HG03103 (cell line): ENCODE data around the gene ARID4B.
"Not testable (repeated sequence)": the region's sequence is repeated elsewhere in the genome, so short reads cannot be mapped to it uniquely, and the experiment has no call there.

Source experiments
- ATAC-seq: cut with Tn5 transposase; IDR thresholded peaks from one replicate; pipeline ENCODE4 v1.9.1; 2021; ENCODE audit warnings: low read depth; ENCODE audit not compliant: unreplicated experiment

The ARID4B gene

DNA sequence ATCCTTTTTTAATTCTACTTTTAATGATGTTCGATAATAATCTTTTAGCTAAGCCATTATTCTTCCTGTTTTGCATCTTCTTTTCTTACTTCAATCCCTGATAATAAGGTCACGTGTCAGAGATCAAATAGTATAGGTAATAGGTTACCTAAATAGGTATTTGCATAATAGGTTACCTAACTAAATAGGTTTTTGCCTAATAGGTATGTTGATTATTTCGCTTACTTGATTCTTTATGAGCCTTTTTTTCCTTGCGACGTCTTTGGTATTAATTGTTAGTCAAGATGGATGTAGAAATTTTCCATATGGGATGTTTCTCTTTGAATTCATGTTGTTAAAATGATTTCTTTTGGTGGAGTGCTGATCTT is 2.9 kb upstream of the ARID4B start:
- ATAC-seq = no peak

DNA sequence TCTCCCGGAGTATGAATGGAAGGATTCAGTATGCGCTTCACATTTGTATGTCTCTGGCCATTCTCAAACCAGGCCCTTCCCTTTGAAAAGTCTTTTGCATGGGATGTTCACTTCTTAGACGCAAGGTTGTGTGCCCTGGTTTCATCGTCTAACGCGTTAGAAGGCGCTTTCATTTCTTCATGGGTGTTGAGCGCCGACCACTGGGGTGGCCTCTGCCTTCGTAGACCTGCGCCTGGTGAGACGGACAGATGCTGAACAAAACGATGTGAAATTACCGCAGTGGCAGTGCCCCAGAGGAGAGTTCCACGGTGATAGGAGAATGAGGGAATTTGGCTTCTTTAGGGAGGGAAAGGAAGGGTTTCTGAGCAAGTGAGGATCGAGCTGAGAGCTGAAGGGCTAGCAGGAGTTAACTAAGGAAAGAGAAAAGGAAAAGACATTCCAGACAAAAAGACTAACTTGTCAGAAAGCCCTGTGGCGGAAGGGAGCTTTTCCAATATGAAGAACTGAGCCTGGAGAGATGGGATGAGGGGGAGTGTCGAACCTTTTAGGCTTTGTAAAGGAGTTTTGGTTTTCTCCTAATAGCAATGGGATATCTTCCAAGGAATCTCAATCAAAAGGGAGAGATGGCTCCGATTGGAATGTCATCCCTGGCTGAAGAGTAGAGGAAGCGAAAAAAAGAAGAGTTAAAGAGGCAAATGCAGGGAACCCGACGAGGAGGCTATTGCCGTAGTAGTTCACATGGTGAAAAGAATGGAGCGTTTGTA is 1.3 kb upstream of the ARID4B start:
- peak; percentile 17 for ATAC-seq

DNA sequence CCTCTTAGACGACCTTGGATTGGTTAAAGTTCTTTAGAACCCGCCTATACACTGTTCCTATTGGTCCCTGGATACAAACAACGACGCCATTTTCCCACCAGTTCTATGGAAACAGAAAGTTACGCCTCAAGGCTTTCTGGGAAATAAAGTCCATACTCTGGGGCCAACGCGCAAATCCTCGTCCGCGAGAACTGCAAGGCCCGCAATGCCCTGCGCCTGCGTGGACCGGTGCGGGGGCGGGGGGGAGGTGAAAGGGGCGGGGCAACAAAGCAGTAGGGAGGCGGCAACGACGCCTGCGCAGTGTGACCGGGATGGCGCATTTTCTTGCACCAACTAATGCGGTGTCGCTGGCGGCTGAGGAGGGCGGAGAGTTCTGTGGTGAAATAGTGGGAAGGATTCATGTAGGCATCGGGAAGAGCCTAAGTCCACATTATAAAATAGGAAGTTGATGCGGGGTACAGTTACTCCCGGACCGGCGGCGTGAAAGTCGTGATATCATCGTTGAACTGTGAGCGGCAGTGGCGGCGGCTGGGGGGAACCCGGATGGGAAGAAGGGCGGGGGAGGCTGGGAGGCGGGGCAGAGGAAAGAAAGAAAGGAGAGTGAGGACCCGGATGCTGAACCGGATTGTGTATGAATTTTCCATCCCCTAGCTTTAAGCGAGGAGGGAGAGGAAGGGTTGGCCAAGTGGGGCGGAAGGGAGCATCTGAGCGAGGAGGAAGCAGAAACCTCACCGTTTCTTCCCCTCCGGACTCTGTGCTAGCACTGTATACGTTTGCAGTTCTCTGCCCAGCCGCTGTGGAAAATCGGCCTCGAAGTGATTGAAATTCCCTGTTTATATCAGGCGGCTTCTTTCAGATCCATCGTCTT is 526 bp upstream of the ARID4B start, which contains the start of gene GGPS1:
TSS of gene GGPS1 (plus strand) at position 300 of the 868 bp plus-strand sequence. CDS start 6,695 bp downstream, outside the sequence.
- ATAC-seq = peak; percentile 57

DNA sequence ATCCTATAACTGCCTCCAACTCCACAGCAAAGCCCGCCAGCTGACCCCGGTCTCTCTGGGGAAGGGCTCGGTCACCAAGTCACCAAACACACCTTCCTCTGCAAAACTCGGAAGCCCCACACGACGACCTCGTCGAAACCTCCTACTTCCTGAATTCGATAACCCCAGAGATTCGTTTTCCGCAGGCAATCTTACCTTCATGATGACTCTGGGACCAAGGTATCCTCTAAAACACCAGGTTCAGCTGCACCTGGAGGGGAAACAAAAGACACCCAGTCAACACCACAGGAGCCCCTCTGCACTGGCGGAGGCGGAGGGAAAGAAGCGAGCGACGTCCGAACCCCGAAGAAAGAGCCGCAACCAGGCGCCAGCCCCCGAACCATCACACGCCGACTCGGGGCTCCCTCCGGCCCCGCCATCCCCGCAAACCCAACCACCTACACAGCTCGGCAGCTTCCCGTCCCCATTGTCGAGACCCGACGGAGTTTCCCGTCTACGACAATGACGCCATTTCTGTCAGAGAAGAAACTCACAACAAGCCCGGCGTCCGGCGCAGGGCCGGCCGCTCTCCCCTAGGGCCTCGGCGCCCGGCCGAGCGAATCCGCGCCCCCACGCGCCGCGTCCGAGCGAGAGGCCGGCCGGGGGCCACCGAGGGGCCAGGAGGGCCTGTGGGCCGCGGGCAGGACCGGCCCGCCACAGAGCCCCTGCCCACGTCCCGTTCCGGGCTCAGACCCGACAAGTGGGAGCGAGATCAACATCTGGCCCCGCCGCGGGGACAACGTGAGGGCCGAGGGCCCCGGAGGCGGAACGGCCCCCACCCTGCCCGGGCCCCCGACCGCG is 1.0 kb downstream of the ARID4B start:
- ATAC-seq = peak; percentile 17

DNA sequence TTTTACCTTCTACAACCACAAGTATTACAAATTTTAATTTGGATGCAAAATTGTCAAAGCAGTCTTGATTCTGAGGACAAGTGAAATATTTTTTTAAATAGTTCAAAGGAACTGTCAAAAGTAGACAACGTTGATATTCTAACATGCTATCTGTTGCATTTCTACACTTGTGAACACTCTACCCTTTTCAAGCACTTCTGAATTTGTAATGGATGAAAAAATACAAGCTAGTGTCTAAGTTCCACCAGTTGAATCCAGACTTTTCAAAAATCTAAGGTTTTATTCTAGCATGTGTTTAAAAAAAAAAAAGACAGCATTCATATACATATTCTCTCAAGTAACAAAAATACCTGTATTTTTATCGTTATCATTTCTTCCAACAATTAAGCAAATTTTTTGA is 2.1 kb downstream of the ARID4B start:
- ATAC-seq = no peak

DNA sequence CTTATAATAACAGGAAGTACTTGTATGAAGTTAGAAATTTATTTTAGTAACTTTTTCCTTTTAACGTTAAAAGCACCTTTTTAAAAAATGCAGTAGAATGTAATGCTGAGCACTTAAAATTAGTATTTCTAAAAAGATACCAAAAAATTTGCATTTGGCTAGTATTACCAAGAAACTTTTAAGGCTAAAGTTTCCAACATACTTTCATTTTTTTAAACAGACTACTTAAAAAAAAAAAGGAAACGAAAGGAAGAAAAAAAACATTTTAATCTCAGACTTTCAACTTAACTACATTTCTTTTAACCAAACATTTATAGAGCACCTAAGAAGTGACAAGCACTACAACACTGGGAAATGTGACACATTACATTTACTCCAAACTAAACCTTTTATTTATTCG is 2.8 kb downstream of the ARID4B start:
- ATAC-seq = no peak

DNA sequence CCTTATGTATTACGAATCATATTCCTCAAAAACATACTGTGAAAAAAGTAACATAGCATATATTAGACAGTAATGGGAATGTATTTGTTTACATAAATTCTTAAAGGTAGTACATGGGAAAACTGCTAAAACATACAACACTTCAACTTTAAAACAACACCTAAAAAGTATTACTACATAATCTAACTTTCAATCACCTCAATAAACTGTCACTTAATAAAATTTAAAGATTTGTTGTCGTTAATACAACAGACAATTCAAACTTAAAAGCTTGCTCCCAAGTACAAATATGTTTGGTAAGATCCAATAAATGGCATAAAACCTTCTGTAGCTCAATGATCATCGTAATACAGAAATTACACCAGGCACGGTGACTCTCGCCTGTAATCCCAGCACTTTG is 3.7 kb downstream of the ARID4B start:
- ATAC-seq = no peak

DNA sequence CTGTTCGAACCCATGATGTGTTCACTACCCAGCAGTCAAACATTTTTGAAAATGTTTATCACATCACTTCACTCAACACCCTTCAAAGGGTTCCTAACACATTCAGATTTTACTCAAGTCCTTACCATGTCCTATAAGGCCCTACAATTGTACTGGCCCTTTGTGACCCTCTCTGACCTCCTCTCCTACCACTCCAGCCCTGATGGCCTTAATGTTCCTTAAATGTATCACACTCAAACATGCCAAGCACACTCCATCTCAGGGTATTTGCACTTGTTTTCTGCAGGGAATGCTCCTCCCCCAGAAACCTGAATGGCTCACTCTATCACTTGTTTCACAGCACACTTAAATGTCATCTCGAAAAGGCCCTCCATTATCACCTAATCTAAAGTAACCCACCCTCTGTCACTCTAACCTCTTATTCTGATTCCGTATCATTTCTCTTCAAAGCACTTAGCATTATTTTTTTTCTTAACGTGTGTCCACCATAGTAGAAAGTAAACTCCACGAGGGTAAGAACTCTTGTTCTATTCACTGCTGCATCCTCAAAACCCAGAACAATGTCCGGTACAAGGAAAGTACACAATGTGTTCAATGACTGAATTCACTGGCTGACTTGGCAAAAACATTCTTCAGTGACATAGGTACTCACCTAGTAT is 7.3 kb downstream of the ARID4B start:
- no peak for ATAC-seq

DNA sequence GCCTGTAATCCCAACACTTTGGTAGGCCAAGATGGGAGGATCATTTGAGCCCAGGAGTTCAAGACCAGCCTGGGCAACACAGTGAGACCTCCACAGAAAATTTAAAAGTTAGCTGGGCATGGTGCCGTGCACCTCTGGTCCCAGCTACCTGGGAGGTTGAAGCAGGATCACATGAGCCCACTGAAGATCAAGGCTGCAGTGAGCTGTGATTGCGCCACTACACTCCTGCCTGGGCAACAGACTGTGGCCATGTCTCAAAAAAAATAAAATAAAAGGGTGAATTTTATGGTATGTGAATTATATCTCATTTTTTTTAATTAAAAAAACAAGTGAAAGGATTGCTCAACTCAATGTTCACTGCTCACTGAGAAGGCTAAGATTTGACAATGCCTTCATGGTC is 8.7 kb downstream of the ARID4B start:
- no peak for ATAC-seq

DNA sequence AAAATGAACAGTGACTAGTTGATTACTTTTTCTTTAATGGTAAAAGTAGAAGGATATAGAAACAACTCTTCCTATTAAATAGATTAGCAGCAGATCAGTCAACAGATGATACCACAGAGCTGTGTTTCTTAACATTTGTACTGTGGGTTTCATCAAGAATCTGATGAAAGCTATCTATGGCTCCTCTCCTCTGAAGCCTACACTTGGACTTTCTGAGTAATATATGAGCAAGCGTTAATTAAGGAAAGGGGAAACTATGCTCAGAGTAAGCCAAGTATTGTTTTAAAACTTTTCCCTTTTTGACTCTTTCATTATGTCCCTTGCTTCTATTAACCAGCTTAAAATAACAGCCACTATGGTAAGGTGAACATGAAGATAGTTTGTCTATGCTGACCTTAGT is 10.8 kb downstream of the ARID4B start:
- ATAC-seq = no peak

DNA sequence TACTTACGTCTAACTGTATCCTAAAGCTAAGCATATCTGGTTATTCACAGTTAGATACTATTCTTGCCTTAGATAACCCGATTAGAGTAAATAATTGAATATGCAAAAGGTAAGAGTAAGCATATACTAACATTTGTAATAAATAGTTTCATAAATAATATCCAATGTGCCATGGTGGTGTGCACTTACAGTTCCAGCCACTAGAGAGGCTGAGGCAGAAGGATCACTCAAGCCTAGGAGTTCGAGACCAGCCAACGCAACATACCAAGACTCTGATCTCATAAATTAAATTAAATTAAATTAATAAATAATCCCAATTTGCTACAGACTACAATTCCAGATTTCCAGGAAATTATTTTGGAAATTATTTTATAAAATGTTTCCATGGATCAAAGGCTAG is 12.2 kb downstream of the ARID4B start:
- ATAC-seq = no peak

DNA sequence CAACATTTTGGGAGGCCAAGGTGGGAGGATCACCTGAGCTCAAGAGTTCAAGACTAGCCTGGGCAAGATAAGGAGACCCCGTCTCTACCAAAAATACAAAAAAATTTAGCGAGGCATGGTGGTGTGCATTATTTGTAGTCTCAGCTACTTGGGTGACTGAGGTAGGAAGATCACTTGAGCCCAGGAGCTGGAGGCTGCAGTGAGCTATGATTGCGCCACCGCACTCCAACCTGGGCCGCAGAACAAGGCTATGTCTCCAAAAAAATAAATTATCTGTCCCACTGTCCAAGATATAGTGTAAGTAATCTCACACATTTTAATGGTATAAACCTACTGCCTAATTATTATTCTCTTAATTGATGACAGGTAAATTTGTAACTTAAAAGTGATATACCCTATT is 12.8 kb downstream of the ARID4B start:
- ATAC-seq = no peak

DNA sequence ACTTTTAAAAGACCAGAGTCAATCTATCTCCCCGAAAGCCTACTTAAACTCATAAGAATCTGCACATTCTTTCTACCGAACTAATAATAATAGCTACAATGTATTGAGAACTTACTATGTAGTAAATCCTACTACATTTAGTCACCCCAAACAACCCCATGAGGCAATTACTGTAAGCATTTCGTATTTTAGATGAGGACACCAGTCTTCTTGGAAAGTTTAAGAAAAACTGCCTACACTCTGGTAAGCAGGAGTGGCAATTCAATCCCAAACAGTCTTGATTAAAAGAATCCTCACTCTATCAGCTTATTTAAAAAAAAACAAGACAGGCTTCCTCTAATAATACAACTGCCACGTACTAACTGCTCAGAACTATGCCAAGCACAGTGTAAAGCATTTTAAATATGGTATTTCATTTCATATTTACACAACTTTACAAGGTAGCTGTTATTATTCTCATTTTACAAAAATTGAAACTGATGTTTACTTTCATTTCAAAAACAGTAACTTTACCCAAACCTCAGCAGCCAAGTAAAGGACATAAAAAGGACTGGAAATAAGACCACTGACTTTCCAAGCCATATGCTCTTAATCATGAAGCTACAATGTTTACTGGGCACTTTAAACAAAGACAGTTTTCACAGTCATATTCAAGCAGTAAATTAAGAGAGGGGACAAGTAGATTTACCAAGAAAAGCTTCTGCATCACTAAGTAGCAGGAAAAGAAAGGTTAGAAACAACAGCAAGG is 13.9 kb downstream of the ARID4B start:
- ATAC-seq = no peak

DNA sequence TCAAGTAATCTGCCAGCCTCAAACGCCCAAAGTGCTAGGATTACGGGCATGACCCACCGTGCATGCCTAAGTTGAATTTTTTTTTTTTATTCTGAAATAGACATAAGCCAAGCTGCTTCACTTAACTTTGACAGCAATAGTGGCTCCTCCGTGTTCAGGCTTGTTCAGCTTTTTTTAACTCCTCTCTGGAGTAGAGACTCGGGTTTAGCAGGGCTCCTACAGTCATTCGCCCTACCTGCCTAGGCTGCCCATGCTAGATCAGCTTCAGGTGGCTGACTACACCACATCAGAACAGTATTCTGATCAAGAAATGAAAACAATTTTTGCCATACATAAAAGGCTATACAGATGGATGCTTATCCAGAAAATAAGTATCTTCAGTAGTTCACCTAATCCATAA is 14.7 kb downstream of the ARID4B start:
- ATAC-seq = no peak

DNA sequence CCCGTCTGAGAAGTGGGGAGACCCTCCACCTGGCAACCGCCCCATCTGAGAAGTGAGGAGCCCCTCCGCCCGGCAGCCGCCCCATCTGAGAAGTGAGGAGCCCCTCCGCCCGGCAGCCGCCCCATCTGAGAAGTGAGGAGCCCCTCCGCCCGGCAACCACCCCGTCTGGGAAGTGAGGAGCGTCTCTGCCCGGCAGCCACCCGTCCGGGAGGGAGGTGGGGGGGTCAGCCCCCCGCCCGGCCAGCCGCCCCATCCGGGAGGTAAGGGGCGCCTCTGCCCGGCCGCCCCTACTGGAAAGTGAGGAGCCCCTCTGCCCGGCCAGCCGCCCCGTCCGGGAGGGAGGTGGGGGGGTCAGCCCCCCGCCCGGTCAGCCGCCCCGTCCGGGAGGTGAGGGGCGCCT is 18.8 kb downstream of the ARID4B start:
- ATAC-seq = not testable (repeated sequence)

DNA sequence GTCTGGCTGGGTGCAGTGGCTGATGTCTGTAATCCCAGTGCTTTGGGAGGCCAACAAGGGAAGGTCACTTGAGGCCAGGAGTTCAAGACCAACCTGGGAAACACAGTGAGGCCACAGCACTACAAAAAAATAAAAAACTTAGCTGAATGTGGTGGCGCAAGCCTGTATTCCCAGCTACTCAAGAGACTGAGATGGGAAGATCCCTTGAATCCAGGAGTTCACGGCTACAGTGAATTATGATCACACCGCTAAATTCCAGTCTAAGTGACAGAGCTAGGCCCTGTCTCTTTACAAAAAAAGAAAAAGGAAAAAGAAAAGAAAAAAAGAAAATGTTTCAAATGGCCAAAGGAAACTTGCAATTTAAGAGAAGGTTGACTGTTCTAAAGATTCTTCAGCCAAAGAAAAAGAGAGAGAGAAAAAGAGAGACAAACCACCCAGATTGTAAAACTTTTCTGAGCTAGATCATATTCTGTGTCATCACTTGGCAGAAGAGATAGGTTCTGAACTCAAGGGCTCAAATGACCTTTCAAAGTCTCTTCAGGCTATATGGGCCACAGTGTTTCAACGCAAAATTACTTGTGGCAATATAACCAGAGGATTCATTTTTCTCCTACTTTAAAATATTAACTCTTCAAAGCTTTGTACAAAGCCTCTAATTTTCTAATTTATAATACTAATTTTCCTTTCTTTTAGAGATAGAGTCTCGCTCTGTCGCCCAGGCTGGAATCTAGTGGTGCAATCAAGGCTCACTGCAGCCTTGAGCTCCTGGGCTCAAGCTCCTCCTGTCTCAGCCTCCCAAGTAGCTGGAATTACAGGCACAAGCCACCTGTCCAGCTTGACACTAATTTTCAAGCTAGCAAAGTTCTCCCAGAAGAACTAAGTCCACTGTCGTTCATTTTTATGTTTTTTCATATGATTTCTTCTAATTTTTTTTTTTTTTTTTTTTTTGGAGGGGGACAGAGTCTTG is 20.5 kb downstream of the ARID4B start:
- ATAC-seq = no peak

DNA sequence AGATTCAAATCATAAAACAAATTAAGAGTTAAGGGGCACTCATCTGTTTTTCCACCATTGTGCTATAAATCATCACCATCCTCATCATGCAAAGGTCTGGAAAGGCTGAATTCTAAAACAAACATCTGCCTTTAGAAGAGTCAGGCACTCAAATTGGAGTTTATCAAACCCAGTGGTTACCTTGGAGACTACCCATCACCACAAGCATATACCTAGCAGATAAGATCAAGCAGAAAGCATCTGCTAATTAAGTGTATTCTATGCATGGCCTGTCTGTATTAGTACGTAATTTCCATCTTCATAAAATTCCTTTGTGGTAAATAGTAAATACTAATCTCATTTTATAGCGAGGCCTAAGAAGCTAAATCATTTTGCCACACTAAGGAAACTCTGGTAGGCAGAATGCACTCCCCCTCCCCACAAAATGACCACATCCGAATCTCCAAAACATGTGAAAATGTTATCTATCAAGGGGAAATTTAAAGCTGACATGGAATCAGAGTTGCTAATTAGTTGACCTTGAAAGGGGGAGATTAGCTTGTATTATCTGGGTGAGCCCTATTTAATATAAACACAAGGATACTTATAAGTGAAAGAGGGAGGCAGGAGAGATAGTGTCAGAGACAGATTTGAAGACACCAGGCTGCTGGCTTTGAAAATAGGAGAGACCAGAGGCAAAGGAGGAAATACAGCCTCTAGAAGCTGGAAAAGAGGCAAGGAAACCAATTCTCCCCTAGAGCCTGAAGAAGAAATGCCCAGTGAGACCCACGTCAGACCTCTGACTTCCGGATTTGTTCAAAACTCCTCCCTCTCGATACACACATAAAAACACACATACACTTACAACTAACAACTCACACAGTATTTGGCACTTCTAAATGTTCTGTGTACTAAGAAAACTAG is 23.2 kb downstream of the ARID4B start:
- no peak for ATAC-seq

DNA sequence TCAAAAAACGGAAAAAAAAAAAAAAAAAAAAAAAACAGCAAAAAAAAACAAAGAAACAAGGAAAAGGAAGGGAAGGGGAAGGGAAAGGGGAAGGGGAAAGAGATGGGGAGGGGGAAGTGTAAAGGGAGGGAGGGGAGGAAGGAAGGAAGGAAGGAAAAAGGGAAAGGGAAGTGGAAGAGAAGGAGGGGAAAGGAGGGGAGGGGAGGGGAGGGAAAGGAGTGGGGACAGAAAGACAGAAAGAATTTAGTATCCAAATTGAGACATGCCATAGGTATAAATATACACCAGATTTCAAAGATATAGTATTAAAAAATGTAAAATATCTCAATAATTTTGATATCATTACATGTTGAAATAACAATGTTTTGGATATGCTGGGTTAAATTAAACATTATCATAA is 25.8 kb downstream of the ARID4B start:
- no peak for ATAC-seq
